LNCAP (cell line): Measurements from ENCODE around the gene RAB20.

Source experiments
- CTCF ChIP-seq: fragments of 450-650 bp; IDR thresholded peaks from 2 replicates; pipeline ENCODE4 v1.5.1; 2017; ENCODE audit warnings: mild to moderate bottlenecking

Gene RAB20

GRCh38 chr13:110528911-110529310 is 32.6 kb downstream of the RAB20 start:
- TF ChIP-seq CTCF = no peak

GRCh38 chr13:110528371-110528770 is 33.2 kb downstream of the RAB20 start:
- no peak for TF ChIP-seq CTCF

- TF ChIP-seq CTCF = no peak
Measured at GRCh38 chr13:110525328-110526319, 35.9 kb downstream of the RAB20 start.

GRCh38 chr13:110524541-110525257 is 36.8 kb downstream of the RAB20 start:
- TF ChIP-seq CTCF = no peak

GRCh38 chr13:110523838-110524540 is 37.5 kb downstream of the RAB20 start:
- no peak for TF ChIP-seq CTCF

GRCh38 chr13:110523180-110523579 is 38.3 kb downstream of the RAB20 start:
- TF ChIP-seq CTCF = no peak

- TF ChIP-seq CTCF = no peak
Measured at GRCh38 chr13:110522721-110523120, 38.8 kb downstream of the RAB20 start.
